Fibroblast of mammary gland (primary cell): ENCODE data around the gene F13A1.

Experiments
- DNase-seq: peaks from one replicate; pipeline ENCODE4 v3.0.0-alpha.2; 2010; ENCODE audit warnings: low read depth
- H3K4me3 ChIP-seq: 2 replicates; pipeline ENCODE4 v1.5.1; 2011; ENCODE audit warnings: low read depth, mild to moderate bottlenecking, low read length, moderate library complexity; ENCODE audit not compliant: control insufficient read depth
- CTCF ChIP-seq: conservative IDR thresholded peaks from 2 replicates; pipeline ENCODE4 v1.5.1; 2011; ENCODE audit warnings: low read depth, low read length, inconsistent platforms; ENCODE audit not compliant: control insufficient read depth, insufficient read depth

Gene F13A1

GRCh38 chr6:6195080-6195479 is 125.4 kb downstream of the F13A1 start:
- TF ChIP-seq CTCF = no peak
- H3K4me3 ChIP-seq = no peak overlapping the region

GRCh38 chr6:6193221-6193745 is 127.2 kb downstream of the F13A1 start:
- peak; percentile 3 for DNase-seq
- no peak for TF ChIP-seq CTCF

More at GRCh38 chr6:6195080-6195479, 125.4 kb downstream of the F13A1 start:
- DNase-seq = no peak

GRCh38 chr6:6191909-6192308 is 128.6 kb downstream of the F13A1 start:
- DNase-seq = no peak
- H3K4me3 ChIP-seq = no peak overlapping the region
- no peak for TF ChIP-seq CTCF

More at GRCh38 chr6:6193221-6193745, 127.2 kb downstream of the F13A1 start:
- no peak overlapping the region for H3K4me3 ChIP-seq

GRCh38 chr6:6191476-6191875 is 129.0 kb downstream of the F13A1 start:
- H3K4me3 ChIP-seq = no peak overlapping the region
- no peak for DNase-seq
- TF ChIP-seq CTCF = no peak

DNA sequence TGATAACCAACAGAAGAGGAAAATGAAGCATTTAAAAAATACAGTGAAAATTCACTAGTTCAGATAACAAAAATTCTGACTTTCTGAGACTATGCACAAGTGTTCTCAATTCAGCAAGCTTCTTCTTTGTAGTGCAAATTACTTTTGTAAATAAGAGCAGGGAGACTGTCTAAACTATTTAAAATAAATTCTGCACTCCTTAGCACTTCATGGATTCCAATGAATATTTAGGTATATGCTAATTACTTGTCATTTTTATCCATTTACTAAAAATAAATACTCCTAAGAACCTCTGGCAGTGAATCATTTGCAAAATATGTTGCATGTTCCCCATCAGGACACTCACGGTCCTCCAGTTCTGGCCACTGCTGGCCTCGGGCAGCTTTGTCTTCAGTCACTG is 139.8 kb downstream of the F13A1 start:
- no peak for DNase-seq
- no peak overlapping the region for H3K4me3 ChIP-seq
- no peak for TF ChIP-seq CTCF

GRCh38 chr6:6179858-6180623 is 140.4 kb downstream of the F13A1 start:
- no peak for TF ChIP-seq CTCF
- H3K4me3 ChIP-seq = no peak overlapping the region

DNA sequence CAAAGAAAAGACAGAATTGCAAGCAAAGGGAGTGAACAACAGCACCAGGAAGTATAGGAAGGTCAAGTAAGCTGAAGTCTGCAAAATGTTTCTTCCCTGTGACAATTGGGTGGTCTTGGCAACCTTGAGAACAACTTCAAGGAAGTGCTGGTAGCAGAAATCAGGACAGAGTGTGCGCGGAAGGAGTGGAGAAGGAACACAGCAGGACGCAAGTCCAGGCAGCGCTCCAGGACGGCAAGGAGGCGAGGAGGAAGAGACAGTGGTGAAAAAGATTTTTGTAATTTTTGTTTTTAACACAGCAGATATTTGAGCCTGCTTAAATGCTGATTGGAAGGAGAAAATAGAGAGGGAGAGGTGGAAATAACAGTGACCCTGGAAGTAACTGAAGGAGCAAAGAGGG is 141.7 kb downstream of the F13A1 start:
- no peak for TF ChIP-seq CTCF
- DNase-seq = no peak
- H3K4me3 ChIP-seq = no peak overlapping the region

More at GRCh38 chr6:6179858-6180623, 140.4 kb downstream of the F13A1 start:
- DNase-seq = no peak
